HG03442 (cell line): ENCODE data around the gene TREML1.

Source experiments
- ATAC-seq: cut with Tn5 transposase; IDR thresholded peaks from one replicate; pipeline ENCODE4 v1.9.1; 2021; ENCODE audit warnings: mild to moderate bottlenecking, moderate library complexity; ENCODE audit not compliant: unreplicated experiment

The TREML1 gene

DNA sequence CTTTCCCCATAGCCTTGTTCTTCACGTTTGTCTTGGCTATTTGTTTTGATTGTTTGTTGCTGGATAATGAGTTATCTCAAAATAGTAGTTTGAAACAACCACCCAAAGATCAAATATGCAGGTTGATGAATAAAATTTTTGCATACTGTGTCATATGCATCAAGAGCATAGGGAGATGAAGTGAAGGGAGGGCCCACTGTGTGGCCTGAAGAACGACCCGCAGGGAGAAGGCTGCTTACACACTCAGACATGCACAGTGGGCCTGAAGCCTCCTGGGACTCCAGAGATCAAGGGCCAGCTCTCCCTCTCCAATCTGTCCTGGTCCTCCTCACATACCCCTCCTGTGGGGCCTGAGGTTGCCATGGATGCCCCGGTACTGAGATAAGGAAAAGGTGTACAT, 25.0 kb upstream of the TREML1 start:
- ATAC-seq = no peak

DNA sequence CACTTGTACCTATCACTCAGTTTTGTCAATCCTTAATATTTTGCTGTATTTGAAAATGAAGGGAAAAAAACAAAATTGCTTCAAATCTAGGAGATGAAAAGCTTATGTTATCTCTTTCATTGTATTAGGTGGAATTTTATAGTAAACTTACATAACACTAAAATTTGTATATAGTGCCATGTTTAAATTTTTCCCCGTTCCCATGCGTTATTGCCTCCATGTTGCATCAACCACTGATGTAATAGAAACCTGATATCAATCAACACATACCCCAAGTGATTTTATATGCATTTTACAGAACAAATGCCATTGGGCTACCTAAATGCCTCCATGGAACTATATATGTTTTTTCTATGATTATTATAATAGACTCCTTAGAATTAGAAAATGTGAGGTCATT, 23.5 kb upstream of the TREML1 start:
- no peak for ATAC-seq

DNA sequence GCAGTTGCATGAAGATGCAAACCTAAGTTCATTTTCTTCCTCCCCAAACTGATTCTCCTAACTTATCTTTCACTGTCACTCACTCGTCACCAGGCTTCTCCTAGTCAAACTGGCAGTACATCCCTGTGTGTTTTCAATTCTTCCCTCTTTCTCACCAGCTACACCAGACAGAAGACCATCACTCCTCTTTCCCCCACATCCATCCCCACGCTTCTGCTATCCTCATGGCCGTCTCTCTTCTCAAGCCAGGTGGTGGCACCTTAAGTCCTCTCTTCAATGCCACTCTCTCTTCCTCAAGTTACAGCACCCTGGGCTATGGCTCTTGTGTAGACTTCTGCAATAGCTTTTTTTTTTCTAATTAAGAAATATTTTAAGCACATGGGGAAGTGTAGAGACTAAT, 23.1 kb upstream of the TREML1 start:
- ATAC-seq = no peak

DNA sequence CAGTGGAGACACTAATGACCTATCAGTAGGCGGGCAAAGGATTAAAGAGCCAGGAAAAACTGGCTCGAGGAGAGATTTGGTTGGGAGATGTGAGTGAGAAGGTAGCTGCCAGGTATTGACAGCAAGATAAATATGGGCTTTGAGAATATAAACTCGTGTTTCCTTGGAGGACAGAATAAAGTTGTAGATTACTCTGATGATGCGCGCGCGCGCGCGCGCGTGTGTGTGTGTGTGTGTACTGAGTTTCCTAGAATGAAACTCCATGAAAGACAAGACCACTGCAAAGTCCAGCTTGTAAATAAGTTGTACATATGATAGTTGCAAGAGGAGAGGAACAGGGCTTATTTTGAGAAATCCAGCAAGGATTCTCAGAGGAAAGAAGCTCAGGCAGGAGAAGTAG, 22.0 kb upstream of the TREML1 start:
- no peak for ATAC-seq

DNA sequence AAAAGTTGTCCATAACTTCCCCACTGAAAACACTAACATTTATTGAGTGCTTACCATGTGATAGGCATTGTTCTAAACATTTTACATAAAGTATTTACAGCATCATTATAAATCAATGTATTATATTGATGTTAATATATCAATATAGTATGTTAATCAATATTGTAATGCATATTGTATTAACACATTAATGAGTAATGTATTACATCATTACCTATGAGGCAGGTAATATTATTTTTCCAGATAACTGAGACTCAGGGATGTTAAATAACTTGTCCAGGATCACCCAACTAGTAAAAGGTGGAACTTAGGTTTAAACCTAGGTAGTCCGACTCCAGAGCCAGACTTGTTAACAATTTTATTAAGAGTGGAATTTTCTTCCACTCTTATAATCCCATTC, 20.9 kb upstream of the TREML1 start:
- ATAC-seq = no peak

DNA sequence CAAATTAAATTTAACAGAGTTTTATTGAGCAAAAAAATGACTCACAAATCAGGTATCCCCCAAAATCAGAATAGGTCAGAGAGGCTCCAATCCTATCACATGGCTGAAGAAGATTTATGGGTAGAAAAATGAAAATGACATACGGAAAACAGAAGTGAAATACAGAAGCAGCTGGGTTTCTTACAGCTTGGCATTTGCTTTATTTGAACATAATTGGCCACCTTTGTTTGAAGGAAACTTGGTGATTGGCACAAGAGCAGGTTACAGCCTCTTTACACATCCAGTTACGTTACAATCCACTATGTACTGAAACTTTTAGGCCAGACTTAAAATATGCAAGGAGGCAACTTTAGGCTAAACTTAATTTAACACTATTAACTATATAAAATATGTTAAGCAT, 20.5 kb upstream of the TREML1 start:
- no peak for ATAC-seq

DNA sequence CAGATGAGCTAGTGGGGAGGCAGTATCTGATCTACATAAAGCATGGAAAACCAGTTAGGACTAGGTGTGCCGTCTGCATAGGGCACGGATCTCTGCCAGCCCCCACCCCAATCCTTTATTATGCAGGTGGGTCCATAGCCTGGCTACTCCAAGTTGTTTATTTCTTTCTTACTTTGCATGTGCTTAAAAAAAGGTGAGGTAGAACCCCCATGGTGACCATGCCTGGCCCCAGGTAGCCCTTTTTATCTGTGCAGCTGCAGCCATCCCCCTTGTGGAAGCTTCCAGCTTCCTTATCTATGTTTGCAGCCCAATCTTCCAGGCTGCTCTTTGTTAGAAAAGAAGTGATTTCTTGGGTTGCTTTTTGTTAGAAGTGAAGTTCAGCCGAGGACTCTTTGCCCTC, 17.8 kb upstream of the TREML1 start:
- no peak for ATAC-seq

DNA sequence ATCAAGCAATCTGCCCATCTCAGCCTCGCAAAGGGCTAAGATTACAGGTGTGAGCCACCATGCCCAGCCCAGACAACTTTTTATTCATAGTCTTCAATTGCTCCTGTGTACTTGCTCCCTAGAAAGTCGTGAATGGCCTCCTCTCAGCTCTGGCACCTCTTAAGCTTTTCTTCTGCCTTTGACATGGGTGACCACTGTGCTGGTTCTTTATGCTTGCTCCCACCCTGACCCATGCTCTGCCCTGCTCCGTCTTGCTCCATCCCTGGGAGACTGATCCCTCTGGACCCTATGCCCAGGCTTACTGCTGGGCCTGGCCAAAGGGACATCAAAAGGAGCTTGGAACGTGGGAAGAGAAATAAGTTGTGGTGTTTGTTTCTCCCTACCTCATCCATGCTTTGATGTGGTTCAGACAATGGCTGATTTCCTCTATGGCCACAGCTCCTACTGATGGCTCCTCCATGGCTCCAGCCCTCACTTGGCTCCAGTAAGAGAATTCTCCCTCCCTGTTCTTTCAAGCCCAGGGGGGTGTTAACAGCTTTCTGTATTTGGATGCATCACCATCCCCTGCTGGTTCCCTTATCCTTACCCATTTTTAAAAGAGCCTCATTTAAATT, 16.5 kb upstream of the TREML1 start:
- ATAC-seq = no peak

DNA sequence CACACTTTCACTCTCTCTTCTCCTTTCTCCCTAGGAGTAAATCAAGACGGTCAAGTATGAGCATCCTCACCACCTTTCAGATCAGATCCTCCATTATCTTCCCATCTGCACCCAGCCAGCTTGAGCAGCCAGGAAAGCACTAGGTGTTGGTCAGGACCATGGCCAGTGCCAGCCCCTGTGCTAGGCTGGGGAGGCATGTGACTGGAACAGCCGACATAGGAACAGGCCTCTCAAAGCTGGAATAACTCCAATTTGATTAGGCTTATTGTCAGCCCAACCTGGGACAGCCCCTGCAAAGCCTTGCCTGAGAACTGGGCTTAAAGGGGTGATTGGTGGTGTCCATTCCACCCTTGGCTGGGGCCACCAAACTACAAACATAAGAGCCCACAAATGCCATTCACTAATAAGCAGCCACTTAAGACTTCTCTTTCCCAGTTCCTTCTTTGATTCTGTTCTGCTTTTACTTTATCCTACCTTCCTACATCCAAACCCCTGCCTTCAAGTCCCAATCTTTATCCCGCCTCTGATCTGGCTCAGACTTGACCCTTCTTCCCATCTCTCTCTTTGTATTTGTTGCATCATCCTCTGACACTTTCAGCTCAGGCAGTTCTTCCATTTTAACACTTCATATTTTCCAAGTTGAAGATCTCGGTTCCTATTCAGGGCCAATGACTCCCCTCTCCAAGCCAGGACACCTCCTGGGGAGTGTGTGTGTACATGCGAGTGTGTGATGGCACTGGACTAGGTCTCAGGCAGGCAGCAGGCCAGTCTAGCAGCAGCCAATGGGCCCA, 13.2 kb upstream of the TREML1 start:
- no peak for ATAC-seq

DNA sequence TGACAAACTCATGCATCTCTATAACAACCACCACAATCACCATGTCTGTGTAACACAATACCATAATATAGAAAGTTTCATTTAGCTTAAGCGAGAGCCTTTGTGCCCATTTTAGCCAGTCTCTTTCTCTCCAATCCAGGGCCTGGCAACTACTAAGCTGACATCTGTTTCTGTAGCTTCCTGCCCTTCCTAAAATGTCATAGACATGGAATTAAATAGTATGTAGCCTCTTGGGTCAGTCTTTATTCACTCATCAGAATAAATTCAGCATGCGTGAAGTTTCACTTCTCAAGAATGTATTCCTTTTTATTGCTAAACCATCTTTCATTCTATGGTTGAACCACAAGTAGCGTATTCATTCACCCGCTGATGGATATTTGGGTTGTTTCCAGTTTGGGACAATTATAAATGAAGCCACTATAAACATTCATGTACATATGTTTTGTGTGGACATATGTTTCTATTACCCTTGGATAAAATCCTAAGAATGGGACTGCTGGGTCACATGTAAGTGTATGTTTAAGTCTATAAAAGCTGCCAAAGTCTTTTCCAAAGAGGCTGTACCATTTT, 10.5 kb upstream of the TREML1 start:
- no peak for ATAC-seq

DNA sequence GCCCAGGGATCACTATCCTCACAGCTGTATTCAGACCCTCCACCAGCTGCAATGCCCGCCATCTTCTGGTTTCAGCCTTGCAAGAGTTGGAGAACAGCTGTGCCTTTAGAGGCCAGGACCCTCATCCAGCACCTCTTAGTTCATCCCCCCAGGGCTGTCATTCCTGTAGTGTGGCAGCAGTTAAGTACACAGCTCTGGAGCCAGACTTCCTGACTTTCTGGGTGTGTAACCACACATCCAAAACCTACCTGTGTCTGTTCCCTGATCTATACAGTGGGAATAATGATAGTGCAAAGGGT, 9.2 kb upstream of the TREML1 start:
- ATAC-seq = no peak

DNA sequence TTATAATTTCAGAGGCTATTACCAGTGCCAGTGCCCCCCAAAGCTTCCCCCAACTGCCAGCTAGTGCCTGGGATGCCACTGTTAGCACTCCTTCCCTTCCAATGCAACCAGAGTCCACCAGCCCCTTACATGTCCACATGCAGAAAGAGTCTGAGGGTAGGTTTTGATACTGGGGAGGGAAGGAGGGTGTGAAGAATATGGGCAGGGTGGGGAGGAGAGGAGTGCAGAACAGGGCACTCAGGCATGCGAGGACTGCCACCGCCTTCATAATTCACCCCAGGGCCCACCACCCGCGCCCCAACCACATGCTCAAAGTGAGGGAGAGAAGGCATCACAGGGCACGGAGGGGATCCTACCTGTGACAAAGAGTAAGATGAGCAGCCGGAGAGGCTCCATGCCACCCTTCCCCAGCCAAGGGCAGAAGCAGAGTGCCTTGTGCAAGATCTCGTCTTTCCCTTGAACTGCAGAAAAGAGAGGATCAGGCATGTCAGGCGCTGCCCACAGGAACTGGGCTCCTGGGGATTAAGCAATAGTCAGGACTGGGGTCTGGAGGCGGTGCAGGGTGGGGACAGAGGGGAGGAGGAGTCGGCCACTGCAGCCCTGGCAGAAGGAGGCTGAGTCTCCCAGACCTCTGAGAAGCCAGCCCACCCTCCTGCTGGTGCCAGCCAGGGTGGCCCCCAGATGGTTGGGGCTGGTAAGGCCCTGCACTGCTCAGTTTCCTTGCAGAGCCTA, 8.7 kb upstream of the TREML1 start, which contains the start of gene TREM2:
TSS of gene TREM2 (minus strand) at position 430 of the 732 bp plus-strand sequence. CDS start at position 396, 34 bp downstream.
- no peak for ATAC-seq

DNA sequence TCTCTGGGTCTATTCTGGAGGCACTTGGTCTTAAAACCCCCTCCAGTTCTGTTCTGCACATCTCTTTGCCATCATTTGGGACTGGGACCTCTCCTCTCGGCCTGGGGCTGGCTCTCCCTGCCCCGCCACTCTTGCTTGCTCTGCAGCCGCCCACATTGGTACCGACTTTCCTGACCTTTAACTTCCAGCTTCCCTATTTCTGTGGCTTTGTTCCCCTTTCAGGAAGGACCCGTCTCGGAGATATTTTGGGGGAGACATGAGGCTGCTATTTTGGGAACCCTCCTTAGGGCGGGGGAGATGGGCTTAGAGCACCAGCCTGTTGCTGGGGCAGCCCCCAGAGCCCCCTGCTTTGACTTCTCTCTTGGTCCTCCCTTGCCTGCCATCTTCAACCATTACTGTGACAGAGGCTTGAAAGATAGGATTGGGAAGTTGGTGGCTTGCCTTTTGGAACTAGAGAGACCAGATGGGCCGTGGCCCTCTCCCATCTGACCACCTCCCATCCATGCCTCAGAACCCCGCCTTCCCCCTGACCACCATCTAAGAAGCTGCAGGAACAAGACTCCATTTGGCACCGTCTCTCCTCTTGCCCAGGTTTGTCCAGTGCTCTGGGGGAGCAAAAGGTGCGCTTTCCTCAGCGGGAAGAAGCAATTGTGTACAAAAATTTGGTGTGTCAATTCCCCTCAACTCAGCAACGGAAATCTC, 7.9 kb upstream of the TREML1 start:
- ATAC-seq = no peak

DNA sequence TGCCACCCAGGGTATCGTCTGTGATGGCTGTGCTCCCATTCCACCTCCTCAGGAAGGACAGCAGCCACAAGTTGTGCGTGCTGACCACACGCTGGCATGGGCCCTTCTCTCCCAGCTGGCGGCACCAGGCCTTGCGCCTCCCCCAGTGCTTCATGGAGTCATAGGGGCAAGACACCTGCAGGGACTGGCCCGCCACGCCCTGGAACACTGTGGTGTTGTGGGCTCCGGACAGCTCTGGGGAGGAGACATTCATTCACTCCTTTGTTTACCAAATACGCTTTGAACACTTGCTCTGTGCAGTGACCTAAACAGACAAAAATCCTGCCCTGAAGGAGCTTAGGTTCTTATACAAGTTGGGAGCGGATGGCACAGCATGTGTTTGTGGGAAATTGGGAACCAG, 7.2 kb upstream of the TREML1 start:
- no peak for ATAC-seq

DNA sequence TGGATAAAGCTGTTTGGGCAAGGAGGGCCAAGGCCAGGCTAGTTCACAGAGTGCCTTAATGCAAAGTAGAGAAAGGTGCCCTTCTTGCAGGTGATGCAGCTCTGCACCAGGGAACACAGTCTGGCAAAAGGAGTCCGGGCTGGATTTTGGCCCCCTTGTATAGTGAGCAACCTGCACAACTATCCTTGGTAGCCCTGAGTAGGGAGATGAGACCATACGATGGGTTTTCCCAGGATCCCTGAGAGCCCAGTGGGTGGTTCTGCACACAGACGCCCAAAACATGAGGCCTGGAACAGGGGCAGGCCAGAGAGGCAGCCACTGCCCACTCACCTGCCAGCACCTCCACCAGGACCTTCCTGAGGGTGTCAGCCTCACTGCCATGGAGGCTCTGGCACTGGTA, 6.8 kb upstream of the TREML1 start:
- no peak for ATAC-seq

DNA sequence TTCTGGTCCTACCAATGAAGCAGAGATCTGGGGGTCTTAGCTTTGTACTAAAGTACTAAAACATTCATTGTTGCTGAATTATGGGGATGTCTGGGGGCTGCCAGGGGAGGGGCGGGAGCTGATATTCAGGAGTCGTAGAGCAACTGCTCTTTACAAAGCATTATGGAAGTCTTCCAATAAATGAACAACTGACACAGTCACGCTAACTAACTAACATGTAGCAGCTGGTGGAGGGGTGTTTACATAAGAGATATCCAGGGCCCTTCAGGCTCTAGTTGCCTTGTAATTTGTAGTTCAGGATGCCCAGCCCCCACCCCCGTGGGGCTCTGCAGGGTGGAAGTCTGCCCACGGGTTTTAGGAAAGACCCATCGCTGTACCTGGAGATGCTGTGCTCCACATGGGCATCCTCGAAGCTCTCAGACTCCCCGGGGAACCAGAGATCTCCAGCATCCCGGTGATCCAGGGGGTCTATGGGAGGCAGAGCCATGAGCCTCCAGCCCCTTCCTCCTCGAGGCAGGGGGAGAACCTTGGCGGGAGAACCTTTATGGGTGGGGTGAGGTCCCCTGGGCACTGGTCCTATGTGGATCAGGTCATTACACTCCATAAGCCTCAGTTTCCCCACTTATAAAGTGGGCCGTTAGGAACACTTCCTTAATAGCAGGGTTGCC, 5.4 kb upstream of the TREML1 start:
- ATAC-seq = no peak

DNA sequence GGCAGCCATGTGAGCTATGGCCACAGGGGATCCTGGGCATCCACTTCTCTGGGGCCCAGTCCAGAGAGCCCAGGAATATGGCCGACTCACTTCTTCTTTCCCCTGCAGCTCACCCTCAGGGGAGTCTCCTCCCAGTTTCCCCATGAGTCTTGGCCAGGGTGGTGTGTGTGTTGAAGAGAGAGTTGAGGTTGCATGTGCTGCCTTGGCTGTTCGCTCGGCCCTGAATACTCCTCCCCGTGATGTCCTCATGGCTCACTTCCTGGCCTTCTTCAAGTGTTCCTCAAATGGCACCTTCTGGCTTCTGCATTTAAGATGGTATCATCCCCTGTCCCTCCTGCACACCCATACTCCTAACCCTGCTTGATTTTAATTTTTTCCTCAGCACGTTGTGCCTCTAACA, 3.2 kb upstream of the TREML1 start:
- ATAC-seq = no peak

DNA sequence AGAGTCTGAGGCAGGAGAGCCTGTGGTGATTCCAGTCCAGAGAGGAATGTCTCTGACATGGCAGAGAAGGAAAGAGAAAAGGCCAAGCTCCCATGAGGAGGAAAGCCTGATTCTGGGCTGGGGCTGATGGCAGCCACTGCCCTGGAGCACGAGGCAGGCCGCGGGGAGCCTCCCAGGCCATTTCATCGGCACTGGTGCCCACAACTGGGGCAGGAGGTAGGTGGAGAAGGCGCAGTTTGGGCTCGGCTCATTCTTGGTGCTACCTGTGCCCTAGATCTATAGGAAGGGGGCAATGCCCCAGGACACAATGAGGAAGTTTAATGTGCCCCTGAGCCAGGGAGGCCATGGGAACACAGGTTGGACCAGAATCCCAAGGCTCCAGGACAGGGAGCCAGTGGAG, 2.6 kb upstream of the TREML1 start:
- ATAC-seq = no peak

DNA sequence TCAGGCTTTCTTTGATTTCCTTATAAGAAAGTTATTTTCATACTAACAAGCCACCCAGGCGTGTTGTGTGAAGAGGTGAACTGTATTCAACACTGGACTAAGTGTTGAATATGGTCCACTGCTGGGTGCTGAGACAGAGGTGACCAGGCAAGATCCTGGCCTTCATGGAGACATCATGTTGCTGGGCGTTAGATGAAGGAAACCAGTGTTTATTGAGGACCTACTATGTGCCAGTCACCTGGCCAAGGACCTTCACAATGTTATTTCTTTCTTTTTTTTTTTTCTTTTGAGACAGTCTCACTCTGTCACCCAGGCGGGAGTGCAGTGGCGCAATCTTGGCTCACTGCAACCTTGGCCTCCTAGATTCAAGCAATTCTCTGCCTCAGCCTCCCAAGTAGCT, 1.9 kb upstream of the TREML1 start:
- ATAC-seq = no peak

DNA sequence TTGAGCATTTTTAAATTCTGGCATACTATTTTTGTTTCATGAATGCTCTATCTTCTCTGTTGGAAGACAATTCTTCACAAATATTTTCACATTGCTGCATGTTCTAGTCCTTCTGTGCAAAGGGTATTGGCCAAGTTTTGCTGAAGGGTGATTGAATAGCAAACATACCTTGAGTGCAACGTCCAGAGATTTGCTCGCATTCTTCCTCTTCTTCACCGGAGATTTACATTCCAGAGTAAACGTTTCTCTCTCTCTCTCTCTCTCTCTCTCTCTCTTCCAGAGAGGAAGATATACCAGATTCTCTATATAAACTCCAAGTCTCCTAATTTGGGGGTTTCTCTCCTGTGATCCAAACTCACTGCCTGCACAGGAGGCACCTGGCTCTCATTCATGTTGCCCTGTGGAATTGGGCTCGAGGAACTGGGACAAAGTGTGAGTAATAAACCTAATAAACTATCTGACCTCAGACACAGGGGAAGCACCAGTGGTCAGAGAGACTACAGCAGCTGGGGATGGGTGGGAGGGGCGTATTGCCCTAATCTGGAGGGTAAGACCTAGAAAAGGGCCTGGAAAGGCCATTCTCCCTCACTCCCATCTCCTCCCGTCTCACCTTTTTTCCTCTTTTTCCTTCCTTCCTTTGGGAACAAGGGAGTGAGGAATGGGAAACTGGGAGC, 1.1 kb upstream of the TREML1 start:
- no peak for ATAC-seq
